ENCODE measurements around the gene SEC24C. TPM values are rescaled to one million over a fixed set of nuclear protein-coding genes. Genes with fewer than 3 reads are reported as not detected.
A peak's percentile ranks its signal among the peaks of the same experiment; 100 is the strongest.

SEC24C gene
- total RNA-seq, 1 experiment from 2014 or later: 74.9 TPM

DNA sequence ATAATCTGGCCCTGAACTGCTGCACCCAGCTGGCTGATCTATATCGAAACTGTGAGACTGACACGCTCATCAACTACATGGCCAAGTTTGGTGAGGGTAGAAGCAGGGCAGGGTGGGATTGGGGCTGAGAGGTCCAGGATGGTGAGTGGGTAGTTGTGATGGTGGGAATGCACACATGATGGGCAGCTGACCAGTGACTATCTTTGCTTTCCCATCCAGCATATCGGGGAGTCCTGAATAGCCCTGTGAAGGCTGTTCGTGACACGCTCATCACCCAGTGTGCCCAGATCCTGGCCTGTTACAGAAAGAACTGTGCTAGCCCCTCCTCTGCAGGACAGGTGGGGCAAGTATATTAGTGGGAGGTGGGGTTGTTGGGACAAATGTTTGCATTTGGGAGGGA, 25.2 kb downstream of the SEC24C start:
- intact Hi-C loops (cut with micrococcal nuclease; ENCODE audit: unreplicated experiment): no loop called here
- BruUV-seq (replicated peaks): no TSS peak
- no peak for DNase-seq (ENCODE audit: low spot score)
- H3K36me3 ChIP-seq (ENCODE audit: insufficient read depth, low read length, poor library complexity, severe bottlenecking): peaks cover 50% of the 10 kb centered on the region
- TF ChIP-seq, protein P1, sequence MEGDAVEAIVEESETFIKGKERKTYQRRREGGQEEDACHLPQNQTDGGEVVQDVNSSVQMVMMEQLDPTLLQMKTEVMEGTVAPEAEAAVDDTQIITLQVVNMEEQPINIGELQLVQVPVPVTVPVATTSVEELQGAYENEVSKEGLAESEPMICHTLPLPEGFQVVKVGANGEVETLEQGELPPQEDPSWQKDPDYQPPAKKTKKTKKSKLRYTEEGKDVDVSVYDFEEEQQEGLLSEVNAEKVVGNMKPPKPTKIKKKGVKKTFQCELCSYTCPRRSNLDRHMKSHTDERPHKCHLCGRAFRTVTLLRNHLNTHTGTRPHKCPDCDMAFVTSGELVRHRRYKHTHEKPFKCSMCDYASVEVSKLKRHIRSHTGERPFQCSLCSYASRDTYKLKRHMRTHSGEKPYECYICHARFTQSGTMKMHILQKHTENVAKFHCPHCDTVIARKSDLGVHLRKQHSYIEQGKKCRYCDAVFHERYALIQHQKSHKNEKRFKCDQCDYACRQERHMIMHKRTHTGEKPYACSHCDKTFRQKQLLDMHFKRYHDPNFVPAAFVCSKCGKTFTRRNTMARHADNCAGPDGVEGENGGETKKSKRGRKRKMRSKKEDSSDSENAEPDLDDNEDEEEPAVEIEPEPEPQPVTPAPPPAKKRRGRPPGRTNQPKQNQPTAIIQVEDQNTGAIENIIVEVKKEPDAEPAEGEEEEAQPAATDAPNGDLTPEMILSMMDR (conservative IDR thresholded peaks at IDR 0.05; ENCODE audit: low read depth, low read length): no peak
- no peak for TF ChIP-seq EZH2 (IDR thresholded peaks at IDR 0.05; ENCODE audit: borderline replicate concordance, low read depth, low read length, poor library complexity, severe bottlenecking)
- POLR2A ChIA-PET (ENCODE audit: low non-redundant PET): no interaction called here
- CTCF ChIA-PET: no interaction called here
- H3K4me1 ChIP-seq (ENCODE audit: insufficient read depth, low read length, poor library complexity, severe bottlenecking): peaks cover 4% of the 10 kb centered on the region
- H3K27ac ChIP-seq (ENCODE audit: low read depth, low read length, poor library complexity, severe bottlenecking): no peak overlapping the region
- H3K27me3 ChIP-seq (replicated peaks; ENCODE audit: insufficient read depth, low read depth, low read length, poor library complexity): no peaks in the 10 kb centered on the region
- no peak overlapping the region for H3K4me3 ChIP-seq (ENCODE audit: low read depth, low read length, poor library complexity, severe bottlenecking)
- H3K9me3 ChIP-seq (ENCODE audit: low read depth, low read length, poor library complexity, severe bottlenecking): no peaks in the 10 kb centered on the region

GRCh38 chr10:73771722-73772280, 27.6 kb downstream of the SEC24C start:
- H3K4me3 ChIP-seq (ENCODE audit: low read depth, low read length, poor library complexity, severe bottlenecking): peak overlapping the region; percentile 88
- intact Hi-C loops (cut with micrococcal nuclease; ENCODE audit: unreplicated experiment): no loop called here
- TSS peak; percentile 21 for BruUV-seq (replicated peaks)
- no peak for TF ChIP-seq EZH2 (IDR thresholded peaks at IDR 0.05; ENCODE audit: borderline replicate concordance, low read depth, low read length, poor library complexity, severe bottlenecking)
- TF ChIP-seq, protein P1 (conservative IDR thresholded peaks at IDR 0.05; ENCODE audit: low read depth, low read length): no peak
- H3K36me3 ChIP-seq (ENCODE audit: insufficient read depth, low read length, poor library complexity, severe bottlenecking): peaks cover 35% of the 10 kb centered on the region
- no peaks in the 10 kb centered on the region for H3K27me3 ChIP-seq (replicated peaks; ENCODE audit: insufficient read depth, low read depth, low read length, poor library complexity)
- H3K9me3 ChIP-seq (ENCODE audit: low read depth, low read length, poor library complexity, severe bottlenecking): no peaks in the 10 kb centered on the region
- peaks cover 13% of the 10 kb centered on the region for H3K4me1 ChIP-seq (ENCODE audit: insufficient read depth, low read length, poor library complexity, severe bottlenecking)
- ChIA-PET POLR2A (ENCODE audit: low non-redundant PET) (interaction anchor here (0.6 kb wide), 1 partner anchor 25 kb away, joined by 3 read pairs; no protein-coding TSS in a partner anchor), CTCF (interaction anchor here (0.6 kb wide), 1 partner anchor 108 kb away, joined by 3 read pairs; no protein-coding TSS in a partner anchor)
- DNase-seq (ENCODE audit: low spot score): peak; percentile 76
- peak overlapping the region; percentile 87 for H3K27ac ChIP-seq (ENCODE audit: low read depth, low read length, poor library complexity, severe bottlenecking)

- POLR2A ChIA-PET (ENCODE audit: low non-redundant PET): interaction anchor here (0.6 kb wide), 1 partner anchor 25 kb away, joined by 3 read pairs; no protein-coding TSS in a partner anchor
- no TSS peak for BruUV-seq (replicated peaks)
- H3K4me1 ChIP-seq (ENCODE audit: insufficient read depth, low read length, poor library complexity, severe bottlenecking): peaks cover 13% of the 10 kb centered on the region
- peak overlapping the region; percentile 88 for H3K4me3 ChIP-seq (ENCODE audit: low read depth, low read length, poor library complexity, severe bottlenecking)
- H3K27me3 ChIP-seq (replicated peaks; ENCODE audit: insufficient read depth, low read depth, low read length, poor library complexity): no peaks in the 10 kb centered on the region
- CTCF ChIA-PET: interaction anchor here (0.6 kb wide), 1 partner anchor 107 kb away, joined by 3 read pairs; no protein-coding TSS in a partner anchor
- H3K36me3 ChIP-seq (ENCODE audit: insufficient read depth, low read length, poor library complexity, severe bottlenecking): peaks cover 30% of the 10 kb centered on the region
- no peak for TF ChIP-seq EZH2 (IDR thresholded peaks at IDR 0.05; ENCODE audit: borderline replicate concordance, low read depth, low read length, poor library complexity, severe bottlenecking)
- TF ChIP-seq, protein P1 (conservative IDR thresholded peaks at IDR 0.05; ENCODE audit: low read depth, low read length): peak; percentile 29
- intact Hi-C loops (cut with micrococcal nuclease; ENCODE audit: unreplicated experiment): no loop called here
- peak; percentile 89 for DNase-seq (ENCODE audit: low spot score)
- H3K9me3 ChIP-seq (ENCODE audit: low read depth, low read length, poor library complexity, severe bottlenecking): no peaks in the 10 kb centered on the region
- H3K27ac ChIP-seq (ENCODE audit: low read depth, low read length, poor library complexity, severe bottlenecking): peak overlapping the region; percentile 87
Measured at GRCh38 chr10:73772281-73773151, 28.3 kb downstream of the SEC24C start.
